GM21515 (cell line): ENCODE measurements around the gene STIM1.
A peak's percentile ranks its signal among the peaks of the same experiment; 100 is the strongest.
"Not testable (repeated sequence)": the region's sequence is repeated elsewhere in the genome, so short reads cannot be mapped to it uniquely, and the experiment has no call there.

Source experiments
- ATAC-seq: cut with Tn5 transposase; IDR thresholded peaks from one replicate; pipeline ENCODE4 v1.9.1; 2021; ENCODE audit not compliant: unreplicated experiment

STIM1 gene

DNA sequence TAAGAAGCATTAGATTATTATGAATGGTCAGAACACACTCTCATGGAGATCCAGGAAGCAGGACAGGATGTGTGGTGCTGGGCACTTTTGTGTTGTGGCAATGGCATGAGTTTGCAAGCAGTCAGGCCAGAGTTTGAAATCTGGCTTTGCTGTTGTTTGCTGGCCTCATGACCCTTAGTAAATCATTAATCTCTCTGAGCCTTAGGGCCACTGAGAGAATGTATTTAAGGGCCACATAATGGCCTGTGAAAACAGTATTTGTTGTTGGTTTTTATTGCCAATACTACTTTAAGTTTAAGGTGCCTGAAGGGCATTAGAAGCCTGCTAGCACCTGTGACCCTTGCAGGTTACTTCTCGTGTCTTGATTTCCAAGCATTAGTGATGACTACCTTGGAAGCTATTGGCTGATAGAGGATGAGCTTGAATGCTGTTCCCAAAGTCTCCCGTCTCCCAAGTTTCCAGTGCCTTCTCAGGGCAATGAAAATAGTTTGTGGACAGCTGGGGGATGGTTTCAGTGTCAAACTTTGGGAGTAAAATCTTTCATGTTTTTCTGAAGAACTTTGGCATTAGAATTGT is 24.6 kb downstream of the STIM1 start:
- ATAC-seq, result peak; percentile 28

DNA sequence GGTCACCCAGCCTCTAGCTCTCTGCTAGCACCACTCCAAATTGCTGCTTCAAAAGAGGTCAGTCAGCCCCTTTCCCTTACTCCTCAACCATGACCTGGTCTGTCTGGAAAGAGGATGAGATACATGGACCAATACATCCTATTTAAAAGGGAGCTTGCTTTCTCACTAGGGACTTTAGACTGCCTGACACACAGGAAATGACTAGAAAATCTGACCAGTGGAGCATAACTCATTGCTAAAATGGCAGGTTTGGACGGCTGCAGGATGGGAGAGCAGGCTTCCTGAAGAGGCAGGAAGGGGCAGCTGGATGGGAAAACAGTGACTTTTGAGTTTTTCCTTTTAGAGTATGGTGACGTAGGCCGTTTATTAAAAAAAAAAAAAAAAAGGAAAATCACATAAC is 25.3 kb downstream of the STIM1 start:
- no peak for ATAC-seq

DNA sequence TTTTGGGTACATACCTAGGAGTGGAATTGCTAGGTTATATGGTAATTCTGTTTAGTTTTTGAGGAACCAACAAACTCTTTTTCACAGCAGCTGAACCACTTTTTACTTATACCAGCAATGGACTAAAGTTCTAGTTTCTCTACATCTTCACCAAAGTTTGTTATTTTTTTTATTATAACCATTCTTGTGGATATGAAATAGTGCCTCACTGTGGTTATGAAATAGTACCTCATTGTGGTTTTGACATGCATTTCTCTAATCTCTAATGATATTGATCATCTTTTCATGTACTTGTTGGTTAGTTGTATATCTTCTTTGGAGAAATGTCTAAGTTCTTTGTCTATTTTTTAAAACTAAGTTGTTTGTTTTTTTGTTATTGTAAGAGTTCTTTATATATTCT is 27.2 kb downstream of the STIM1 start:
- no peak for ATAC-seq

DNA sequence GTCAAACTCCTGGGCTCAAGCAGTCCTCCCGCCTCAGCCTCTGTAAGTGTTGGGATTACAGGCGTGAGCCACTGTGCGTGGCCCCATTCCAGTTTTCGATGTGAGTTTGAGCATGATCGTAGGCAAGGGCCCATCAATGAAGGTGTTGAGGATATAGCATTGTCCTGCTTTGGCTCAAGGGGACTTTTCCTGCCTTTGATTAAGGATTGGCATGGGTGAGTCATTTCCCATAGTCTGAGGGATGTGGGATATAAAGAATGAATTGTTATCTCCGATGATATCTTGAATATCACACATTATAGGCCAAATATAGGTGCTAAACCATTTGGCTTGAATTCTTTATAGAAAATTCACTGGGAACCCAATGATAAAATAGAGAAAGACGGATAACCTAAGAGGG is 30.4 kb downstream of the STIM1 start:
- no peak for ATAC-seq

DNA sequence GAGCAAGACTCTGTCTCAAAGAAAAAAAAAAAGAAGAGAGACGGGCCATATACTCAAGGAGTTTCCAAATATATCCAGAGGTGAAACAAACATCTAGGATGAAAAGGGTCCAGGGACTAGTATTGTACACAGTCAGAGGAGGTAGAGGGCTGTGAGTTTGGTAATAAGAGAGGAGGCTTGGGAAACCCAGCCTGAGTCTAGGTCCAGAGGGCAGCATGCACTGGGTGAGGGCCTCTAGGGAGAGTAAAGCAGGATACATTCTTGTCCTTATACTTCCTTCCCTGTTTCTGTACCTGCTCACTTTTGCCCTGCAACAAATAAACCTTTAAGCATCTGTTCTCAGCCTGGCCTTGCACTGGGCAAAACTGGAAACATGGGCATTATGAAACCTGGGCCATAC is 31.5 kb downstream of the STIM1 start:
- ATAC-seq, result no peak

DNA sequence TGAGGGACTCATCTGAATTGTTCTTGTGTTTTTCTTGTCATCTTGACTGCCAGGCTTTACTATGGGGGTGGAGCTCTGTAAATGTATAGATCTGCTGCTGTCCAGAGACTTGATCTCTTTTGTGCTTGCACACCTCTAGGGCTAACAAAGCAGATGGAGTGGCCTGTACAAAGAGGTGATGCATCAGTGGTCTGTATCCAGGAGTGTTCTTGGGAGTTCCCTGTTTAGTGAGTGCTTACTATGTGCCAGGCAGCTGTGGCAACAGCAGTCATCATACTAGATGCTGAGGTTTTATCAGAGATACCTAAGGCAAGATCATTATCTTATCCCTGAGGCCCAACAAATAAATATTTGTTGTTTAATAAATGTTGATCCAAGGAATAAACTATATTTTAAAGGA is 33.4 kb downstream of the STIM1 start:
- no peak for ATAC-seq

DNA sequence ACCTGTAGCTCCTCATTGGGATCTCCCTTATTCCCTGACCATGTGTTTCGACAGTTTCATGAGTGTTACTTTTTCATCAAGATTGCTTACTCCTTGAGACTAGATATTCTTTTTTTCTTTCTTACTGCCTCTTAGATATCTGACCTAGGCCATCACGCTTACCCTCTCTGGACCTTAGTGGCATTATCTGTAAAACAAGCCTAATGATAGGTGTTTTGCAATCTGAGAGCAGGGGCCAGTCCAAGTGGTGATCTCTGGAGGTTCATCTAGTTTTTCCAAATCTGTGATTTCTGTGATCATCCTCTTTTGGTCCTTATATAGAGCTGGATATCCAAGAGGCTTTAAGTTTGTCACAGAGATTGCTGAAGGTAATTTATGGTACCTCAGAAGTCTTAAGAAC is 34.5 kb downstream of the STIM1 start:
- no peak for ATAC-seq

DNA sequence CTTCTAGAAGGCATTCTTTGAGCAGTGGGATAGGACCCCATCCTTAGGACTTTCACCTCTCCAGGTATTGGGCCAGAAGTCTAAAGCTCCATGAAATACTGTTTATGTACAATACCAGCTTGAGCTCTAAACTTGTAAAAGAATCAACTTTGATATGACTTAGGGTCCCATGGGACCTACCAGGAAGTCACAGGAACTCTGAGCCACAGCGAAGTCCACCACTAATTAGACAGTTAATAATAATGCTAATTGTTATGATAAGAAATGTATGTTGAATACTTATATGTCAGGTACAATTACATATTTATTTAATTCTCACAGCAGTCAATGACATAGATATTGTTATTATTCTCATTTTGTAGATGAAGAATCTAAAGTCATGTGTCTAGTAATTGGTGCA is 35.3 kb downstream of the STIM1 start:
- ATAC-seq, result no peak

DNA sequence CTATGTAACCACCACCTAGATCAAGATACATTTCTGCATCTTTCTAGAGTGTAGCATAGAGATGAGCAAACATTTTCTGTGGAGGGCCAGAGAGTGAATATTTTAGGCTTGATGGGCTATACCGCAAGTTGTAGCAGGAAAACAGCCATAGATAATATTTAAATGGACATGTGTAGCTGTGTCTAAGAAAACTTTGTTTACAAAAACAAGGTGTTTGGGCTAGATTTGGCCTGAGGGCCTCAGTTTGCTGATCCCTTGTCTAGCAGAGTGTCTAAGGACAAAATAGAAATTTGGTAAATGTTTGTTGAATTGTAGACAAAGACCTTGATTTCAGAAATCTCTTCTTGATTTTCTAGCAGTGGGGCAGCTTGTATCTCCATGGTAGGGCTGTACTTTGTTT is 36.3 kb downstream of the STIM1 start:
- no peak for ATAC-seq

DNA sequence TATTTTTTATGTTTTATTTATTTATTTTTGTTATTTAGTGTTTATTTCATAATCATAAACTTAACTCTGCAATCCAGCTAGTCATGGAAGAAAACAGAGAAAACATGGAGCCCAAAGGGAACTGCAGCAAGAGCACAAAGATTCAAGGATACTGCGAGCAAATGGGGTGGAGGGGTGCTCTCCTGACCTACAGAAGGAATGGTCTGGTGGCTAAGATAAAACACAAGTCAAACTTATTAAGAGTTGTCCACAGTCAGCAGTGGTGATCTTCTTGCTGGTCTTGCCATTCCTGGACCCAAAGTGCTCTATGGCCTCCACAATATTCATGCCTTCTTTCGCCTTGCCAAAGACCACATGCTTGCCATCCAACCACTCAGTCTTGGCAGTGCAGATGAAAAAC is 36.7 kb downstream of the STIM1 start:
- no peak for ATAC-seq

DNA sequence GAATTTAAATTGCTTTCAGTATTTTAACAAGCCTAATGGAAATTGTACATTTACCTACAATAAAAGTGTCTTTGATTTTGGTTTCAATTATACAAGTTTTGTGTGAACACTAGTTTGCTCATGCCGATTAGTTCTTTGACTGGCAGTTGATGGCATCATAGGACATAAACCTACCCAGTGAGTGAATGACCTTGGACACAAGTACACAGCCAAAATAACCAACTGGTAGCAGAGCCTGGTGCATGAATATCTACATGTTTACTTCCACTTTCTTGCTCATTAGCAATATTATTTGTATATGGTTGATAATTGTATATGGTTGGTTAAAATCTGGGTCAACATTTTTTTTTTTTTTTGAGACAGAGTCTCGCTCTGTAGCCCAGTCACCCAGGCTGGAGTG is 37.8 kb downstream of the STIM1 start:
- peak; percentile 8 for ATAC-seq

DNA sequence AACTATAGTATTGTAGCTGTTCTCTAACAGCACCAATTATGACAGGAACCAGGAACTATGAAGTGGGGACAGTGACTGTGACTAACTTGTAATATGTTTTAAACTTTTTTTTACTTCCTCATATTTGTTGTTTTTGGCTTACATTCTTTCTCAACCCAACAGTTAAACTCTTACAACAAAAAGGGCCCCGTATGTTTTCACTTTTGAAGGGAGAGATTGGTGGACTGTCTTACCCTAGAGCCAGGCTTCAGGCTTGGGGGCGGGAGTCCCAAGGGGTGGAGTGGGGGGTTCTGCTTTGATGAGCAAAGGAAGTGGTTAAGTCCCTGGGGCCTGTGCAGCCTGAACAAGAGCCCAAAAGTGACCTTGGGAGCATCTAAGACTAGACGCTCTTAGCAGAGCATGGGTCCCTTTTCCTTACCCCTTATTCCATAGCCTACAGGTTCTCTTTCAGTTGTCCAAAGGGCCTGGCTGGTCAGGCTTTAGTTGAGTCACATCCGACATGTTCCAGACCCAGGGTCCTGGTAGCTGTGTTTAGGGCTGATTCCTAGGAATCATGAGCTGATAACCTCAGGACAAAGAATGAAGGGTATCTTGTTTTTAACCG is 38.8 kb downstream of the STIM1 start:
- ATAC-seq, result peak; percentile 98

DNA sequence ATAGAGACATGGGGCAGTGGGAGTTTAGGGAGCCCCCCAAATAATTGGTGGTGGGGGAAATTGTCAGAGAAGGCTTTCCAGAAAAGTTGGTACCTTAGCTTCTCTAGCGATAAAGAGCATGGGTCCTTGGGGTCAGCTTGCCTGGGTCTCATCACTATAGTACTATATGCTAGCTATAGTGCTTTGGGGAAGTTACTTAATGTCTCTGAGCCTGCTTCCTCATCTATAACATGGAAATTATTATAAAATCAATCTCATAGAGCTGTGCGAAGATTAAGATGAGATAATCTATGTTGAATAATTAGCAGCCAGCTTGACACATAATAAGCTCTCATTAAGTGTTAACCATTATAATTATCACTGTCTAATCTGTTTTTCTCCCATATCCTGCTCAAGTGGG is 41.2 kb downstream of the STIM1 start:
- ATAC-seq, result no peak

DNA sequence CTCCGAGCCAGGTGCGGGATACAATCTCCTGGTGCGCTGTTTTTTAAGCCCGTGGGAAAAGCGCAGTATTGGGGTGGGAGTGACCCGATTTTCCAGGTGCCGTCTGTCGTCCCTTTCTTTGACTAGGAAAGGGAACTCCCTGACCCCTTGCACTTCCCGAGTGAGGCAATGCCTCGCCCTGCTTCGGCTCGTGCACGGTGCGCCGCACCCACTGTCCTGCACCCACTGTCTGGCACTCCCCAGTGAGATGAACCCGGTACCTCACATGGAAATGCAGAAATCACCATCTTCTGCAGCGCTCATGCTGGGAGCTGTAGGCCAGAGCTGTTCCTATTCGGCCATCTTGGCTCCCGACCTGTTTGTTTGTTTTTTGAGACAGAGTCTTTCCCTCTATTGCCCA is 44.8 kb downstream of the STIM1 start:
- ATAC-seq, result not testable (repeated sequence)

DNA sequence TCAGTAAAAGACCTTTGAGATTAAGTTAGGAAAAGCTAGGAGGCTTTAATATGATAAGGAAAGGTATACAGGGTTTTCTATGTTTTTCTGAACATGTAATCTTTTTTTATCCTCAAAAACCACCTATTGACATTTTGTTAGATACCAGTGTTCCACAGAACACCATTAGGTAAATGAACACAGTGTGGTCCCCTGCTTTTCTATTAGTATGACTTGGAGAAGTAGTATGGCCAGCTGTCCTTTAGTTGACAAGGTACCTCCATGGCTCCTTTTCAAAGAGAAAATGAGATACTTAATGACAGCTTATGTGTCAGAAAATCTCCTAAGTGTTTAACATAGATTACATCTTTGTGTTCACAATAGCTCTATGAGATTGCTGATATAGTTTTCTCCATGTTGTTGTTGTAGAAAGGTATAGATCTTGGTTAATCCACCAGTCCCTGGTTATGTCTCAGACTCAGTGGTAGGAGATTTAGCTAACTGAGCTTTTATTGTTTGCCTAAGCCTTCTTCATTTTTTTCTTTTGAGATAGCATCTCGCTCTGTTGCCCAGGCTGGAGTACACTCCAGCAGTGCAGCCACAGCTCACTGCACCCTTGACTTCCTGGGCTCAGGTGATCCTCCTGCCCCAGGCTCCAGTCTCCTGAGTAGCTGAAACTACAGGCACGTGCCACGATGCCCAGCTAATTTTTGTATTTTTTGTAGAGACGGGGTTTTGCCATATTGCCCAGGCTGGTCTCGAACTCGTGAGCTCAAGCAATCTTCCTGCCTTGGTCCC is 46.0 kb downstream of the STIM1 start:
- no peak for ATAC-seq

DNA sequence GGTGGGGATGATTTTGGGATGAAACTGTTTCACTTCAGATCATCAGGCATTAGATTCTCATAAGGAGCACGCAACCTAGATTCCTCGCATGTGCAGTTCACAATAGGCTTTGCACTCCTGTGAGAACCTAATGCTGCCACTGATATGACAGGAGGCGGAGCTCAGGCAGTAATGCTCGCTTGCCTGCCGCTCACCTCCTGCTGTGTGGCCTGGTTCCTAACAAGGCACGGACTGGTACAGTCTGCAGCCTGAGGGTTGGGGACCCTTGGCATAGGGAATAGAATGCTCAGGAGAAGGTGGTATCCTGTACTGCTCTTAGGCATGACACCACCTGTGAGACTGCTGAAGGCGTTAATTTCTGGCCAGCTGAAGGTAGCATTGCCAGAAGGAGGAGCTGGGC is 47.0 kb downstream of the STIM1 start:
- no peak for ATAC-seq

DNA sequence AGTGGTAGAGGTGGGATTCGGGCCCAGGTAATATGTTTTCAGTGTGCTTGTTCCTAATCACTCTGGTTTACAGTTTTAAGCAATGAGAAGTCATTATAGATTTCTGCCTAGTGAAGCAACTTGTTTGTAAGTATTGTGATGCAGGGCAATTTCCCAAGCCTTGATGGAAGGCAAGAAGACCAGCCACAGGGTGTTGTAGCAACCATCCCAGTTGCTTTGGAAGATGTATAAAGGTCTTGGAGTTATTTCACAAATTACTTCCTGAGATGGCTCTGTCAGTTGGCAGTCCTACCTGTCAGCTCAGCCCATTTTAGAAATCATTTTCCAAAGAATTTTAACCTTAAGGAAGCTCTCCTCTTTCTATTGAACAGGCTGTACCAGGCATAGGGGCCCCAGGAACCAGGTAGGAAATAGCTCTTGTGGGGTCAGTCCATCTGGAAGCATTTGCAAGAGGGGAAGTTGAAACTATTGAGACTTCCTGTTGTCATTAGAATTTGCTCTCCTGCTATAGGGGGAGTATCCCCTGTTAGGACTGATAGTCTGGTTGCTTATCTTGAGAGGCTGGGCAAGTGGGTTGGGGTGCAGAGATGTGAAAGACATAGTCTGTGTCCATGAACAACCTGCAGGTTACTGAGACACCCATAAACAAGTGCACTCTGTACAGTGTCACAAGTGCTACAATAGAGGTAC is 47.9 kb downstream of the STIM1 start:
- no peak for ATAC-seq

DNA sequence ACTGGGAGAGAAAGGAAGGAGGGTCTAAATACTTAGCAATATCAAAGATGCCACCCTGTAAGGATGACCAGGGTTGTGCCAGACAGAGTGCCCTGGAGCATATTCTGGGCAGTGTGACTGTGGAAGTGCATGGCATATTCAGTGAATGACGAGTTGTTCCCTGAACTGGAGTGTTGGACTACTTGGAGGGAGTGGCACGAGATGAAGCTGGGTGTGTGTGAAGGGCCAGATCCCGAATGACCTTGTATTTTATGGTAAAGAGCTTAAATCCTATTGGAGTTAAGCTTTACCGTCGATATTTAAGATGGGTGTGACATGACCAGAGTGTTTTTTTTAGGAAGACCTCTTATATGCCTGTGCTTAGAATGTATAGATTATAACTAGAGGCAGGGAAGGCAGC is 48.8 kb downstream of the STIM1 start:
- no peak for ATAC-seq

DNA sequence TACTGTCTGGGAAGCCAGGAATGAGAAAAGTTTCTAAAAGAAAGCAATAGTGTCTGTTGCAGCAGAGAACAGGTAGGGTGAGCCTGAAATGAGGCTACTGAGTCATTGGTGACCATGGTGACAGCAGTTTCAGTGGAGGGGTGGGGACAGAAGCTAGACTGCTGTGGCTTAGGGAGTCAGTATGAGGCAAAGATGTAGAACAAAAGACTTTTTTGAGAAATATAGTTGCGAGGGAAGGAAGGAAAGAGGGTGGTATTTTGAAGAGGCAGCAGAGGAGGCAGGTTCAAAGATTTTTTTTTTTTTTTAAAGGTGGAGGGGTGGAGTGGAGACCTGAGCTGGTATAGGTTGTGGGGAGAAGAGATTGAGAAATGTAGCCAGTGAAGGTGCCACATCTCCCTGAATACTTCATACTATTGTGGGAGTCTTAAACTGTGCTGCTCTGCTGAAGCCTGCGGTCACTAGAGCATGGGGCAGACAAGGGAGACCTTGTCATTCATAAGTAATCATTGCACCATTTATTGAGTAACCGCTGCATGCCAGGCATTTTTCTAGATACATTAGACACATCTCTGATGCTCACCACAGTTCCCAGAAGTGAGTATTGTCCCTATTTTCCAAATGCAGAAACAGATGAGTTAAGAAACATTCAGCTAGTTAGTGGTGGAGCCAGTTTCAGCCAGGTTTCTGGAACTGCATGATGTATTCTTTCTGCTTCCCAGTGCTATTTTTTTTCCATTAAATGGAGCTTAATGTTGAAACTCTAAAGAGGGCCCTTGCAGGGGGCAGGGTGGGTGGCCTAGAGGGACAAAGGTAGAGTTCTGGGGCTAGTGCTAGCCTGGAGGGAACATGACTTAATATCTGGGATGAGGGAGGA is 49.9 kb downstream of the STIM1 start:
- ATAC-seq, result peak; percentile 86

DNA sequence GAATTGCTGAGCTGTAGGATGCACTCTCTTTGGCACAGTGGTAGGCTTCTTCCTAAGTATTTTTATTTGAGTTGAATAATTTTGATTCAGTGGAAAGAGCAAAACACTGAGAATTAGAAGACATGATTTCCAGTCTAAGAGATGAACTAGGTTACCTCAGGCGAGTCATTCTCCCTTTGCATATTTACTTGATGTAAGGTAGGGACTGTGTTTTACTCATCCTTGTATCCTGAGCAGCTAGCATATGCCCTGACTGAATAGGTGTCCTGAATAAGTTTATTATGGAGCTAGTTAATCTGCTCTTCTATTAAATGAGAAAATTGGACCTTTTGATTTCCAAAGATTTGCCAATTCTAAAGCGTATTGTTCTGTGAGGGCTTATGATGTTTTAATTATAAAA is 50.7 kb downstream of the STIM1 start:
- ATAC-seq, result no peak

DNA sequence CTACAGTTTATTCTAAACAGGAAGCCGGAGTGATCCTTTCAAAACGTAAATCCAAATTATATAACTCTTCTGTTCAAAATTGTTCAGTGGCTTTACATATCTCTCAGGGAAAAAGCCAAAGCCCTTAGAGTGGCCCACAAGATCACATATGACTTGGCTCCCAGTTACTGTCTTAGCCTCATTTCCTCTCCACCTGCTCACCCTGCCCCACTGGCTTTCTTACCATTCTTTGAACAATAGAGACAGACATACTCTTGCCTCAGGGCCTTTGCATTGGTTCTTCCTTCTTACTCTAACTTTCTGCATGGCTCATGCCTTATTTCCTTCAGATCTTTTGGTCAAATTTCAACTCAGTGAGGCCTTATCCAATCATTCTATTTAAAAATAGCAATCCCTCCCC is 52.1 kb downstream of the STIM1 start:
- no peak for ATAC-seq
